Activated naive CD4-positive, alpha-beta T cell treated with anti-CD3 and anti-CD28 coated beads, Interleukin-2, amount 50 U/mL, for 16 hours (primary cell): ENCODE data around the gene LYSMD1.
A peak's percentile ranks its signal among the peaks of the same experiment; 100 is the strongest.

Experiments
- DNase-seq: peaks from one replicate; pipeline ENCODE4 v3.0.0-alpha.2; 2020

LYSMD1 gene

GRCh38 chr1:151175041-151175741, 9.5 kb upstream of the LYSMD1 start:
- no peak for DNase-seq

- no peak for DNase-seq
These were observed 5.5 kb upstream of the LYSMD1 start for GRCh38 chr1:151171190-151171589.

GRCh38 chr1:151167116-151167515, 1.4 kb upstream of the LYSMD1 start:
- no peak for DNase-seq

- no peak for DNase-seq
These were observed 829 bp upstream of the LYSMD1 start for GRCh38 chr1:151166505-151166956.

GRCh38 chr1:151165281-151165737, 393 bp downstream of the LYSMD1 start:
- DNase-seq, result no peak

GRCh38 chr1:151164732-151165280, 896 bp downstream of the LYSMD1 start:
- no peak for DNase-seq

- no peak for DNase-seq
These were observed 6.3 kb downstream of the LYSMD1 start for GRCh38 chr1:151159373-151159772.

GRCh38 chr1:151158751-151159251, 6.9 kb downstream of the LYSMD1 start:
- DNase-seq, result no peak

GRCh38 chr1:151158326-151158725, 7.4 kb downstream of the LYSMD1 start:
- DNase-seq, result peak; percentile 61

GRCh38 chr1:151157067-151157531, 8.6 kb downstream of the LYSMD1 start:
- DNase-seq, result peak; percentile 45

- peak; percentile 79 for DNase-seq
These were observed 9.2 kb downstream of the LYSMD1 start, which contains the start of gene TNFAIP8L2 for GRCh38 chr1:151156515-151156819. TSS of gene TNFAIP8L2 (plus strand) at chr1:151156649. CDS start at chr1:151158698, 2,049 bp downstream.

GRCh38 chr1:151147665-151148064, 18.0 kb downstream of the LYSMD1 start:
- no peak for DNase-seq

GRCh38 chr1:151147132-151147503, 18.6 kb downstream of the LYSMD1 start:
- no peak for DNase-seq

- peak; percentile 86 for DNase-seq
These were observed 19.1 kb downstream of the LYSMD1 start, which contains the start of gene SEMA6C for GRCh38 chr1:151146412-151147131. TSS of gene SEMA6C (minus strand) at chr1:151146631. CDS start at chr1:151142621, 4,010 bp downstream.

GRCh38 chr1:151146072-151146411, 19.7 kb downstream of the LYSMD1 start:
- no peak for DNase-seq

GRCh38 chr1:151145304-151146071, 20.2 kb downstream of the LYSMD1 start:
- DNase-seq, result peak; percentile 37

- no peak for DNase-seq
These were observed 21.0 kb downstream of the LYSMD1 start for GRCh38 chr1:151144474-151145303.

- no peak for DNase-seq
These were observed 21.7 kb downstream of the LYSMD1 start for GRCh38 chr1:151143986-151144385.

- DNase-seq, result no peak
These were observed 22.7 kb downstream of the LYSMD1 start for GRCh38 chr1:151143057-151143435.

- no peak for DNase-seq
These were observed 23.2 kb downstream of the LYSMD1 start for GRCh38 chr1:151142411-151143056.

GRCh38 chr1:151137789-151138188, 27.9 kb downstream of the LYSMD1 start:
- DNase-seq, result no peak
